ENCODE data around the gene SNRPD3. TPM values are rescaled to one million over a fixed set of nuclear protein-coding genes. Genes with fewer than 3 reads are reported as not detected.

The SNRPD3 gene
- total and polyA plus RNA-seq, 9 of the 15 experiments (the other 6 are each of a cell fraction or from before 2014, with no cell fraction given): 131 to 366 (median 274) TPM

DNA sequence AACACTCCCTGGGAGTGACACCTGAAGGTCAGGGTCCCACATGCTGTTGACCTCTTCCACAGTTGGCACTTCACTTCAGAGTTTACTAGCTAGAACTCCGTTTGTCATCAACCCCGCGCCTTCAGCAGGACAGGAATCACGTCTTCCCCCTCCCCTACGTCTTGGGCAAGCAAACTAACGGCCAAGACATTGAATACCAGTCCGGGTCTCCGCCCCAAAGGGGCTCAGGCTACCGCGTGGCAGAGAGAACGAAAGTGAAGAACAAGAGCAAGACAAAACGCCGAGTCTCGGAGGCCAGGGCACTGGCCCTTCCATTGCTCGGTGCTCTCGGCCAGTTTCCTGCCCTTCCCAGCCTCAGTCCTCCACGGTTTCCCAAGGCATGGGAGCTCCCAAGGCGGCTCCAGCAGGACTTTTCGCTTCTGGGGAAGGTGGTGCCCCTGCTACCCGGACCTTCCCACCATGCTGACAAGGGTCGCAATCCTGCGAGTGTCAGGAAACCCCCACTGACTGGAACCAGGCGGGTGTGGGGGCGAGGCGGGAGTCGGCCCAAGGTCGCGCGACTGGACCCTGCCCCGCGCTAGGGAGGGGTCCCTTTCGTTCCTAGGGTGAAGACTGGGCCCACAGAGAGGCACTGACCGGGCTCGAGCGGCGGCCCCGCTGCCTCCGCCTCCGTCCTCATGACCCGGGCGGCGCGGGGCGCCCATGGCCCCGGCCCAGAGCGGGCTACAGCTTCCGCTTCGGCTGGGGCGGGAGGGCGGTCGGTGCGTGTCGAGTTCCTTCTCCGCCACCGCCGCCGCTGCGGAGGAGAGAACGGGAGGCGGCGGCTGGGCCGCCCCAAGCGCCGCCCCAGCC is 1.3 kb upstream of the SNRPD3 start, which contains the start of gene GUCD1 (continued):
- peak; percentile 78 for TF ChIP-seq POLR2G (IDR thresholded peaks at IDR 0.05; ENCODE audit: low read depth, low read length)
- TF ChIP-seq, protein P1, sequence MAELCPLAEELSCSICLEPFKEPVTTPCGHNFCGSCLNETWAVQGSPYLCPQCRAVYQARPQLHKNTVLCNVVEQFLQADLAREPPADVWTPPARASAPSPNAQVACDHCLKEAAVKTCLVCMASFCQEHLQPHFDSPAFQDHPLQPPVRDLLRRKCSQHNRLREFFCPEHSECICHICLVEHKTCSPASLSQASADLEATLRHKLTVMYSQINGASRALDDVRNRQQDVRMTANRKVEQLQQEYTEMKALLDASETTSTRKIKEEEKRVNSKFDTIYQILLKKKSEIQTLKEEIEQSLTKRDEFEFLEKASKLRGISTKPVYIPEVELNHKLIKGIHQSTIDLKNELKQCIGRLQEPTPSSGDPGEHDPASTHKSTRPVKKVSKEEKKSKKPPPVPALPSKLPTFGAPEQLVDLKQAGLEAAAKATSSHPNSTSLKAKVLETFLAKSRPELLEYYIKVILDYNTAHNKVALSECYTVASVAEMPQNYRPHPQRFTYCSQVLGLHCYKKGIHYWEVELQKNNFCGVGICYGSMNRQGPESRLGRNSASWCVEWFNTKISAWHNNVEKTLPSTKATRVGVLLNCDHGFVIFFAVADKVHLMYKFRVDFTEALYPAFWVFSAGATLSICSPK (IDR thresholded peaks at IDR 0.05; ENCODE audit: borderline replicate concordance): no peak
- TF ChIP-seq, protein P2, sequence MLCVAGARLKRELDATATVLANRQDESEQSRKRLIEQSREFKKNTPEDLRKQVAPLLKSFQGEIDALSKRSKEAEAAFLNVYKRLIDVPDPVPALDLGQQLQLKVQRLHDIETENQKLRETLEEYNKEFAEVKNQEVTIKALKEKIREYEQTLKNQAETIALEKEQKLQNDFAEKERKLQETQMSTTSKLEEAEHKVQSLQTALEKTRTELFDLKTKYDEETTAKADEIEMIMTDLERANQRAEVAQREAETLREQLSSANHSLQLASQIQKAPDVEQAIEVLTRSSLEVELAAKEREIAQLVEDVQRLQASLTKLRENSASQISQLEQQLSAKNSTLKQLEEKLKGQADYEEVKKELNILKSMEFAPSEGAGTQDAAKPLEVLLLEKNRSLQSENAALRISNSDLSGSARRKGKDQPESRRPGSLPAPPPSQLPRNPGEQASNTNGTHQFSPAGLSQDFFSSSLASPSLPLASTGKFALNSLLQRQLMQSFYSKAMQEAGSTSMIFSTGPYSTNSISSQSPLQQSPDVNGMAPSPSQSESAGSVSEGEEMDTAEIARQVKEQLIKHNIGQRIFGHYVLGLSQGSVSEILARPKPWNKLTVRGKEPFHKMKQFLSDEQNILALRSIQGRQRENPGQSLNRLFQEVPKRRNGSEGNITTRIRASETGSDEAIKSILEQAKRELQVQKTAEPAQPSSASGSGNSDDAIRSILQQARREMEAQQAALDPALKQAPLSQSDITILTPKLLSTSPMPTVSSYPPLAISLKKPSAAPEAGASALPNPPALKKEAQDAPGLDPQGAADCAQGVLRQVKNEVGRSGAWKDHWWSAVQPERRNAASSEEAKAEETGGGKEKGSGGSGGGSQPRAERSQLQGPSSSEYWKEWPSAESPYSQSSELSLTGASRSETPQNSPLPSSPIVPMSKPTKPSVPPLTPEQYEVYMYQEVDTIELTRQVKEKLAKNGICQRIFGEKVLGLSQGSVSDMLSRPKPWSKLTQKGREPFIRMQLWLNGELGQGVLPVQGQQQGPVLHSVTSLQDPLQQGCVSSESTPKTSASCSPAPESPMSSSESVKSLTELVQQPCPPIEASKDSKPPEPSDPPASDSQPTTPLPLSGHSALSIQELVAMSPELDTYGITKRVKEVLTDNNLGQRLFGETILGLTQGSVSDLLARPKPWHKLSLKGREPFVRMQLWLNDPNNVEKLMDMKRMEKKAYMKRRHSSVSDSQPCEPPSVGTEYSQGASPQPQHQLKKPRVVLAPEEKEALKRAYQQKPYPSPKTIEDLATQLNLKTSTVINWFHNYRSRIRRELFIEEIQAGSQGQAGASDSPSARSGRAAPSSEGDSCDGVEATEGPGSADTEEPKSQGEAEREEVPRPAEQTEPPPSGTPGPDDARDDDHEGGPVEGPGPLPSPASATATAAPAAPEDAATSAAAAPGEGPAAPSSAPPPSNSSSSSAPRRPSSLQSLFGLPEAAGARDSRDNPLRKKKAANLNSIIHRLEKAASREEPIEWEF (CRISPR knock-in tag; IDR thresholded peaks at IDR 0.05): no peak
- TF ChIP-seq ZNF174 (CRISPR knock-in tag; IDR thresholded peaks at IDR 0.05): no peak
- TF ChIP-seq CHD4 (IDR thresholded peaks at IDR 0.05; ENCODE audit: insufficient read depth, insufficient replicate concordance, low read depth, low read length, poor library complexity, severe bottlenecking): no peak
- TF ChIP-seq, protein P3, sequence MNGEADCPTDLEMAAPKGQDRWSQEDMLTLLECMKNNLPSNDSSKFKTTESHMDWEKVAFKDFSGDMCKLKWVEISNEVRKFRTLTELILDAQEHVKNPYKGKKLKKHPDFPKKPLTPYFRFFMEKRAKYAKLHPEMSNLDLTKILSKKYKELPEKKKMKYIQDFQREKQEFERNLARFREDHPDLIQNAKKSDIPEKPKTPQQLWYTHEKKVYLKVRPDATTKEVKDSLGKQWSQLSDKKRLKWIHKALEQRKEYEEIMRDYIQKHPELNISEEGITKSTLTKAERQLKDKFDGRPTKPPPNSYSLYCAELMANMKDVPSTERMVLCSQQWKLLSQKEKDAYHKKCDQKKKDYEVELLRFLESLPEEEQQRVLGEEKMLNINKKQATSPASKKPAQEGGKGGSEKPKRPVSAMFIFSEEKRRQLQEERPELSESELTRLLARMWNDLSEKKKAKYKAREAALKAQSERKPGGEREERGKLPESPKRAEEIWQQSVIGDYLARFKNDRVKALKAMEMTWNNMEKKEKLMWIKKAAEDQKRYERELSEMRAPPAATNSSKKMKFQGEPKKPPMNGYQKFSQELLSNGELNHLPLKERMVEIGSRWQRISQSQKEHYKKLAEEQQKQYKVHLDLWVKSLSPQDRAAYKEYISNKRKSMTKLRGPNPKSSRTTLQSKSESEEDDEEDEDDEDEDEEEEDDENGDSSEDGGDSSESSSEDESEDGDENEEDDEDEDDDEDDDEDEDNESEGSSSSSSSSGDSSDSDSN (IDR thresholded peaks at IDR 0.05; ENCODE audit: borderline replicate concordance in 1 of 2, low read depth in 2 of 2, low read length in 2 of 2): peak in 1 of 2 experiments; percentile 19; a peak in 1 of 4 replicates
- TF ChIP-seq, protein P4, sequence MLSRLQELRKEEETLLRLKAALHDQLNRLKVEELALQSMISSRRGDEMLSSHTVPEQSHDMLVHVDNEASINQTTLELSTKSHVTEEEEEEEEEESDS (CRISPR knock-in tag; IDR thresholded peaks at IDR 0.05): no peak
- no peak for TF ChIP-seq POLR2B (IDR thresholded peaks at IDR 0.05; ENCODE audit: low read depth, partially characterized antibody)
- TF ChIP-seq FOXP1 (CRISPR knock-in tag; IDR thresholded peaks at IDR 0.05): no peak
- no peak for TF ChIP-seq ZC3H4 (CRISPR knock-in tag; IDR thresholded peaks at IDR 0.05; ENCODE audit: borderline replicate concordance)
- TF ChIP-seq IFI16 (CRISPR knock-in tag; IDR thresholded peaks at IDR 0.05): no peak
- TF ChIP-seq ARNT (IDR thresholded peaks at IDR 0.05): no peak
- TF ChIP-seq ZFX (CRISPR knock-in tag; IDR thresholded peaks at IDR 0.05): 0 out of 2 replicates have a peak, but pooled peaks have one; percentile 0
- TF ChIP-seq, protein P5, sequence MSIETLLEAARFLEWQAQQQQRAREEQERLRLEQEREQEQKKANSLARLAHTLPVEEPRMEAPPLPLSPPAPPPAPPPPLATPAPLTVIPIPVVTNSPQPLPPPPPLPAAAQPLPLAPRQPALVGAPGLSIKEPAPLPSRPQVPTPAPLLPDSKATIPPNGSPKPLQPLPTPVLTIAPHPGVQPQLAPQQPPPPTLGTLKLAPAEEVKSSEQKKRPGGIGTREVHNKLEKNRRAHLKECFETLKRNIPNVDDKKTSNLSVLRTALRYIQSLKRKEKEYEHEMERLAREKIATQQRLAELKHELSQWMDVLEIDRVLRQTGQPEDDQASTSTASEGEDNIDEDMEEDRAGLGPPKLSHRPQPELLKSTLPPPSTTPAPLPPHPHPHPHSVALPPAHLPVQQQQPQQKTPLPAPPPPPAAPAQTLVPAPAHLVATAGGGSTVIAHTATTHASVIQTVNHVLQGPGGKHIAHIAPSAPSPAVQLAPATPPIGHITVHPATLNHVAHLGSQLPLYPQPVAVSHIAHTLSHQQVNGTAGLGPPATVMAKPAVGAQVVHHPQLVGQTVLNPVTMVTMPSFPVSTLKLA (conservative IDR thresholded peaks at IDR 0.05): peak; percentile 29 to 37; a peak in 1 of 4 replicates
- no peak for TF ChIP-seq SMARCC2 (IDR thresholded peaks at IDR 0.05; ENCODE audit: low read depth)
